Caco-2 (cell line): ENCODE data around the gene CMSS1. TPM values are rescaled to one million over a fixed set of nuclear protein-coding genes. Genes with fewer than 3 reads are reported as not detected.
A peak's percentile ranks its signal among the peaks of the same experiment; 100 is the strongest.

Experiments used
- BruUV-seq: library from RNA; stranded (reverse); fragments of 400-500 nt; replicated peaks from 2 replicates; lab custom pipeline; 2021; lab: Mats Ljungman, UMichigan
- CTCF ChIA-PET: fragments of 300-600 bp; sonication (Branson Sonifier 250); formaldehyde crosslinking; loops from one replicate; lab custom pipeline; 2022; ENCODE audit warnings: antibody characterized with exemption; lab: Charles Lee
- POLR2A ChIA-PET: fragments of 300-600 bp; sonication (Branson Sonifier 250); formaldehyde crosslinking; loops from one replicate; lab custom pipeline; 2022; ENCODE audit warnings: antibody characterized with exemption; lab: Charles Lee
- DNase-seq, 2 experiments: peaks; one replicate each; pipeline versions ENCODE4 v3.0.0 to v3.0.0-alpha.2; 2020 to 2022
- H3K27me3 ChIP-seq: replicated peaks from 2 replicates; pipeline ENCODE4 v1.6.0; 2011; ENCODE audit warnings: low read length; ENCODE audit not compliant: control insufficient read depth, insufficient read depth
- H3K36me3 ChIP-seq: 2 replicates; pipeline ENCODE4 v1.5.1; 2011; ENCODE audit warnings: low read length; ENCODE audit not compliant: control insufficient read depth, insufficient read depth
- H3K4me1 ChIP-seq: fragments of 250-450 bp; sonication (Bioruptor Pico); 2 replicates; pipeline ENCODE4 v1.5.1; 2020; ENCODE audit warnings: mild to moderate bottlenecking
- H3K4me3 ChIP-seq: 2 replicates; pipeline ENCODE4 v1.5.1; 2011; ENCODE audit warnings: low read depth, mild to moderate bottlenecking, control low read depth, low read length
- H3K9me3 ChIP-seq: fragments of 250-450 bp; sonication (Bioruptor Pico); 2 replicates; pipeline ENCODE4 v1.5.1; 2020; ENCODE audit warnings: mild to moderate bottlenecking, moderate library complexity
- H3K27ac Mint-ChIP-seq: one replicate; pipeline ENCODE4 v1.8.0; 2022; ENCODE audit warnings: mixed read lengths; ENCODE audit not compliant: unreplicated experiment
- H3K27me3 Mint-ChIP-seq: one replicate; pipeline ENCODE4 v1.8.0; 2022; ENCODE audit warnings: mixed read lengths; ENCODE audit not compliant: insufficient read depth, unreplicated experiment
- H3K36me3 Mint-ChIP-seq: one replicate; pipeline ENCODE4 v1.8.0; 2022; ENCODE audit warnings: mild to moderate bottlenecking, mixed read lengths; ENCODE audit not compliant: insufficient read depth, unreplicated experiment
- H3K4me1 Mint-ChIP-seq: one replicate; pipeline ENCODE4 v1.8.0; 2022; ENCODE audit warnings: low read depth, mixed read lengths; ENCODE audit not compliant: unreplicated experiment
- H3K4me3 Mint-ChIP-seq: one replicate; pipeline ENCODE4 v1.8.0; 2022; ENCODE audit warnings: mild to moderate bottlenecking, moderate library complexity, mixed read lengths; ENCODE audit not compliant: unreplicated experiment
- H3K9me3 Mint-ChIP-seq: one replicate; pipeline ENCODE4 v1.8.0; 2022; ENCODE audit warnings: mixed read lengths; ENCODE audit not compliant: unreplicated experiment
- CTCF ChIP-seq, 2 experiments: fragments of 200-600 bp in 1 of 2; IDR thresholded peaks; 1 replicate in 1 of 2; 2 replicates in 1 of 2; pipeline versions ENCODE4 v1.5.1 to v1.8.0; 2011 to 2022; ENCODE audit warnings: antibody characterized with exemption in 1 of 2, control low read depth in 1 of 2, inconsistent platforms in 1 of 2, low read depth in 1 of 2, low read length in 1 of 2, mild to moderate bottlenecking in 1 of 2, moderate library complexity in 1 of 2; ENCODE audit not compliant: insufficient read depth in 1 of 2, severe bottlenecking in 1 of 2, unreplicated experiment in 1 of 2
- intact Hi-C: fragments of 100-400 bp; cut with micrococcal nuclease; formaldehyde crosslinking; loops from one replicate; pipeline ENCODE4 v1.10.0; 2022; ENCODE audit not compliant: unreplicated experiment
- total RNA-seq: library from RNA; stranded (reverse); gene quantifications from 2 replicates; pipeline ENCODE4 v1.2.3, GENCODE V29; 2022

The CMSS1 gene
- total RNA-seq, 1 experiment from 2014 or later: 54.4 TPM

DNA sequence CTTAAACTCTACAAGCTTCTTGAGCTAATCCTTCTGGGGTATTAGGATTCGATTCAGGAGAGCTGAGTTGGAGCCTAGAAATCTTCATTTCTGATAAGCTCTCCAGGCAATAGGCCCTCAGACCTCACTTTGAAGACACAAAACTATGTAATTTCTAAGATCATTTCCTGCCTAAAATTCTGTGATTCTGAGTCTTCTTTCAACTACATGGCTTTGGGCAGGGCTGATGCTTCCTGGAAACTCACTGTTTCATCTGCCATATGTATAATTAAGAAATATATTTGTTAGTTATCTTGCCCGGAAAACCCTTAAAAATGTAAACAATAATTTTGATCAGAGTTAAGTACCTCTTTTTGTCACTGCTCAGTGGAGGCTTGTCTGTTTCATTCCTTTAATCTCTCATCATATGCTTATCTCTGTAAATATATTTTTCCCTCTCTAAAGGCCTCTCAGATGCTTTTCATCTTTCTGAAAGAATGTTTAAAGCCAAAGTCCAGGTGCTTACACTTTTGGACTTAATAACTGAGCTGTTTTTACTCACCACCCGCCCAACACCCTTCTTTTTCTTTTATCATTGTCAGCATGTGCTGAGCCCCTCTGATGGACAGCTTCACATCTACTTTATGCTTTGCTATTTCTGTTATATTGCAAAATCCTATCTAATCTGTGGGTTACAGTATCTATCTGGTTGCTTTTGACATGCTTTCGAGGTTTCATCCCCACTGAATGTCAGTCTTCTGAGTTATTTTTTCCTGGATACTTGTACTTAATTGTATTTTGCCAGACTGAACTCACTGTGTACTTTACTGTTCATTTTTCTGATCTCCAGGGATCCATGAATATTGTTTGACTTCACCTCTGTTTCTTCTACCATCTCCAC, 258.4 kb downstream of the CMSS1 start:
- peak overlapping the region; percentile 69 for H3K4me3 Mint-ChIP-seq
- BruUV-seq: no TSS peak

DNA sequence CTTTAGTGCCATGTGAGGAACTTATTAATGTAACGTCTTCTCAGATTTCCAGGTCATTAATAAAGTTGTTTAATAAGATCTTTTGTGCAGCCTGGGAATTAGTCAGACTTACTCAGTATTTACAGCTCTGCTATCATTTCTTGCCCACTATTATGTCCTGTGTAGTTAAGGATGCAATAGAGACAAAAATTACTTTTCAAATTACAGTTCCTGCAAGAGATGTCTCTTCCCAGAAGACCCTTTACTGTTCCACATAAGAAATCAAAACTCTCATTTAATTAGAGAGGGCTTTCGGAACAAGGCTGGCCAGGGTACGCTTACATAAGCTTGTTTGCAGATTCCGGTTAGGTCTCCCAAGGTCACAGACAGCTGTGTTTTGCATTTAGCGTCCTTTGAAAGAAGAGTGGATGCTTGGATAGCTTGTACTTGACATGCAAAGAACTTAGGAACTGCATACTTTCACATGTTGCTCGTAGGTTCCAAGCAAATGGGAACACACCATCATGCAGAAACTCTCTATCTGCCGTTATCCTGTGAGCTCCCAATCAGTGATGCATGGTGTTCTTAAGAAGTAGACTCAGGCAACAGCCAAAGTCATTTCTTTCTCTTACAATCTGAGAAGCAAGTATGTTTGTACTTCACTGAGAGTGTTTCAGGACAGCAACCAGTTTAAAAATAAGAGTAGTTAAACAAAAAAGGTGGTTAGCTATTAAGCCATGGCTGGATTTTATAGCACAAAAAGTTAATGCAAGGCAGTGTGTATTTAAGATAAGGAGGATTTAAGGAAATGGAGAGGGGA, 259.3 kb downstream of the CMSS1 start:
- ChIA-PET CTCF (interaction anchor here (0.8 to 2.1 kb wide), 7 partner anchors 13 to 245 kb away, joined by 3 to 9 read pairs (median 8); no protein-coding TSS in a partner anchor), POLR2A (interaction anchor here (1.0 to 2.0 kb wide), 6 partner anchors 9 to 183 kb away, joined by 3 to 8 read pairs (median 4); partner anchors contain the start of gene TBC1D23)
- Histone ChIP-seq H3K27me3 (no peaks in the 10 kb centered on the region), H3K9me3 (no peaks in the 10 kb centered on the region), H3K4me1 (peaks cover 53% of the 10 kb centered on the region), H3K36me3 (no peaks in the 10 kb centered on the region), H3K4me3 (peak overlapping the region; percentile 31)
- Mint-ChIP-seq H3K27ac (peak overlapping the region; percentile 73), H3K4me1 (peaks cover 54% of the 10 kb centered on the region), H3K27me3 (no peaks in the 10 kb centered on the region), H3K36me3 (peaks cover 16% of the 10 kb centered on the region), H3K9me3 (no peaks in the 10 kb centered on the region), H3K4me3 (peak overlapping the region; percentile 69)
- peak; percentile 53 for DNase-seq
- TF ChIP-seq CTCF (IDR thresholded peaks at IDR 0.05; ENCODE audit: insufficient read depth in 1 of 2, low read depth in 1 of 2, low read length in 1 of 2, severe bottlenecking in 1 of 2, unreplicated experiment in 1 of 2): no peak
- intact Hi-C loops: loop anchor here (1.0 to 2.0 kb wide), 8 partner anchors 21 to 234 kb away; no protein-coding TSS in a partner anchor
- BruUV-seq: TSS peak; percentile 75

More for the DNA sequence above, 258.4 kb downstream of the CMSS1 start:
- H3K27me3 ChIP-seq: no peaks in the 10 kb centered on the region
- Mint-ChIP-seq H3K36me3 (peaks cover 18% of the 10 kb centered on the region), H3K27me3 (no peaks in the 10 kb centered on the region), H3K4me1 (peaks cover 46% of the 10 kb centered on the region), H3K9me3 (no peaks in the 10 kb centered on the region), H3K27ac (peak overlapping the region; percentile 73)
- no peaks in the 10 kb centered on the region for H3K36me3 ChIP-seq
- POLR2A ChIA-PET: interaction anchor here (0.8 to 2.0 kb wide), 7 partner anchors 10 to 184 kb away, joined by 3 to 9 read pairs (median 5); partner anchors contain the start of gene TBC1D23
- CTCF ChIA-PET: interaction anchor here (1.0 to 2.1 kb wide), 7 partner anchors 14 to 244 kb away, joined by 3 to 9 read pairs (median 8); partner anchors contain the start of gene TBC1D23
- peak; percentile 76 to 81 for DNase-seq
- no peak for TF ChIP-seq CTCF (IDR thresholded peaks at IDR 0.05; ENCODE audit: insufficient read depth in 1 of 2, low read depth in 1 of 2, low read length in 1 of 2, severe bottlenecking in 1 of 2, unreplicated experiment in 1 of 2)
- intact Hi-C loops: loop anchor here (1.0 to 2.0 kb wide), 7 partner anchors 22 to 233 kb away; no protein-coding TSS in a partner anchor
- H3K4me1 ChIP-seq: peaks cover 46% of the 10 kb centered on the region
- H3K9me3 ChIP-seq: no peaks in the 10 kb centered on the region
- peak overlapping the region; percentile 31 for H3K4me3 ChIP-seq

DNA sequence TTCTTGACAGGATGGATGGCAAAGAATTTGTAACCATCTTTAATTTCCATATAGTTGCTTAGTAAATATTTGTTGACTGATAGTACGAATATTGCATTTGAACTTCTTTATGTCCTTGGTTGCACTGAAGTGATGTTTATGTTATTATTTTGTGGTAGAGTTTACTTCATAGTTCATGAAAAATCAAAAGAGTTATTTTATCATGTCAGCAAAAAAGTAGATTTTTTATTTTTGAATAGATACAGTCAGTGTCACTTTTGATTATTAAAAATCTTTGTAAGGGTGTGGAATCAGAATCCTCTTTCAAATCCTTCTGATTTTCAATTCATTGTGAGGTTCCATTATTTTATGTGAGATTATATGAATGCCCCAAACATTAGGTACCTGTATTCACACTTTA, 261.7 kb downstream of the CMSS1 start:
- DNase-seq: no peak
- BruUV-seq: no TSS peak
- peaks cover 12% of the 10 kb centered on the region for H3K36me3 Mint-ChIP-seq
- Histone ChIP-seq H3K27me3 (no peaks in the 10 kb centered on the region), H3K4me3 (no peak overlapping the region), H3K9me3 (no peaks in the 10 kb centered on the region), H3K36me3 (no peaks in the 10 kb centered on the region), H3K4me1 (peaks cover 63% of the 10 kb centered on the region)
- no peak for TF ChIP-seq CTCF (IDR thresholded peaks at IDR 0.05; ENCODE audit: insufficient read depth in 1 of 2, low read depth in 1 of 2, low read length in 1 of 2, severe bottlenecking in 1 of 2, unreplicated experiment in 1 of 2)
- H3K27ac Mint-ChIP-seq: no peak overlapping the region
- ChIA-PET CTCF (no interaction called here), POLR2A (no interaction called here)
- H3K4me1 Mint-ChIP-seq: peaks cover 48% of the 10 kb centered on the region
- no peaks in the 10 kb centered on the region for H3K9me3 Mint-ChIP-seq
- no peaks in the 10 kb centered on the region for H3K27me3 Mint-ChIP-seq
- intact Hi-C loops: no loop called here
- H3K4me3 Mint-ChIP-seq: no peak overlapping the region
